ENCODE measurements around the gene CAV1.
"Not testable (repeated sequence)": the region's sequence is repeated elsewhere in the genome, so short reads cannot be mapped to it uniquely, and the experiment has no call there.

The CAV1 gene

DNA sequence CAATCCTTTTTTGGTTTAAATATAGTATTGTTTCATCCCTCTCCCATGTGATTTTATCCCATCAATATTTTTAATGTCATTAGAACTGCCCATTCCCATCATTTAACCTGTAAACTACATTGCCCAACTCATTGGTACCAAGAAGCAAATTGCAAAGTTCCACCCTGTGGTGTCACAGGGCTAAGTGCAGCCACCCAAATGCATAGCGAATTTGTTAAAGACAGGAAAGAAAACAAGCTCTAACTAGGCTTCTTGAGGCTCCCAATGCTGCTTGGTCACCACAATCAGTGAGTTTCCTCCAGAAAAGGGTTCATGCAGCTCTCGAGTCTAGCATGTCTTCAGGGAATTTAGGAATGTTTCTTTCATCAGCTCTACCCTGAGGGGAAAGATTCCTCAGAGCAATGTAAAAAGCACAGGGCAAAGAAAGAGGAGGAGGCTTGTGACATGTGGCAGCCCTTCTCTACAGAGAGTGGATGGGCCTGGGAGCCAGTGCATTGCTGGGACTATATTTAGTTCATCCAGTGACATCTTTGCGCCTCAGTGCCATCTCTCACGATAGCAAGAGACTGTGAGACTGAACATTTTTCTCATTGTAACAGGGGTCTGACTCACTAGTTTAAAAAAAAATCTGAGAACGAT lies 58.1 kb downstream of the CAV1 start:
- DNase-seq (ENCODE audit: low read depth, low spot score), result no peak

DNA sequence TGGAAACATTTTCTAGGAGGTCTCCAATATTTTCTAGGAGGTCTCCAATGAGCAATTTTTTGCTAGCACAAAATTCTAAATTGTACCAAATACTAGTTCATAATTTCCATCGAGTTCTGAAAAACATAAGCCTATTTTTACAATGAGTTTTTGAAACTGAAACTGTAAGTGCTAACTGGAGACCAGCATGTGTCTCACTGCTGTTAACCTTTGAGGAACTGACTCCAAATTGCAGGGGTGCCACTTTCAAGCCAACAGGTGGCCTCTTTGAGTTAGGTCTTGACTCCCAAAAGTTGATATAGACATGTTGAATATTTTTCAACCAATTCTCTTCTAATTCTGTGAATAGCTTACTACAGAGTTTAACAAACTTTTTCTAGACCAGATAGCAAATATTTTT lies 58.8 kb downstream of the CAV1 start:
- DNase-seq (ENCODE audit: low read depth, low spot score), result no peak

DNA sequence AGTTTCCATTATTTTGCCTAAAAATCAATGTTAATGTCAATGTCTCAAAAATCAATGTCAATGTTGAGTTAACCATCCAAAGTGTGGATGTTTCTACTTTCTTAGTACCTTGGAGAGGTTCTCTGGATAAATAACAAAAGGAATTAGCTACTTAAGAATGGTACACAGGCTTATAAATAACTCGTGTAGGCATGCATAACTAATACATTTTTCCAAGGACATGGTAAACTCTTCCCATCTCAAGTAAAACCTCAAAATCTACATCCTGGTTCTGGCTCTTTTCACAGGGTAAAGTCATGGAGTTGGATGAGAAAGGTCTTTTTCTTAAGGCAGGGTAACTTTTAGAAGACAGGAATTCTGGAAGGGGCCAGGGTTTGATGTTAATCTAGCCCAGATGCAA lies 59.9 kb downstream of the CAV1 start:
- no peak for DNase-seq (ENCODE audit: low read depth, low spot score)

DNA sequence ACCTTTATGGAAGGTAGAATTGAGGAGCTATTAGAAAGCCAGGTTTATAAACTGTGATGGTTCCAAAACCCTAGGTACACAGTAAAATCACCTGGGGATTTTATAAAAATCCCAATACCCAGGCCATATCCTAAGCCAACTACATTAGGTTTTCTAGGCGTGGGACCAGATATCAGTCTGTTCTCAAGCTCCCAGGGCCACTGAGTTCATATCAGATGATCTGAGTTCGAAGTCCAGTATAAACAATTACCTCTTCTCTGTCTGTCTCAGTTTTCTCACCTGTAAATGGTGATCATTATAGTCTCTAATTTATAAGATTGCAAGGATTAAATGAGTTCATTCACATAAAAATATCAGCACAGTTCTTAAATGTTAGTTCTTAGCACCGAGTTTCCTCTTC lies 60.6 kb downstream of the CAV1 start:
- no peak for DNase-seq (ENCODE audit: low read depth, low spot score)

DNA sequence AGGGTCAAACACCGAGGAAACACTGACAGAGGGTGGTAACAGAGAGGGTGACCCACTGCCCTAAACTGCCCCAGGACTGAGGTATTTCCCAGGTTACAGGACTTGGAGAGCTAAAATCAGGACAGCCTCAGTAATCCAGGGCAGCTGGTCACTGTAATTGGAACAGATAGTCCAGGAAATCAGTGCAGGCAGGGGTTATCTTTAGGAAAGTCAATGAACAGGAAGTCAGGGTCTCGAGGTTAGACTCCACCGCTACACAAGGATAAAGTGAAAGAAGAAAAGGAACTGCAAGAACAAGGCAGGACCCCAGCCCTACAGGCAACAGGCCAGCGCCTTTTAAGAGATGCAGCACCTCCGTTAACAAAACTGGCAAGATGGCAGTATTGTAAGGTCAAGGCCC lies 61.1 kb downstream of the CAV1 start:
- DNase-seq (ENCODE audit: low read depth, low spot score), result no peak

DNA sequence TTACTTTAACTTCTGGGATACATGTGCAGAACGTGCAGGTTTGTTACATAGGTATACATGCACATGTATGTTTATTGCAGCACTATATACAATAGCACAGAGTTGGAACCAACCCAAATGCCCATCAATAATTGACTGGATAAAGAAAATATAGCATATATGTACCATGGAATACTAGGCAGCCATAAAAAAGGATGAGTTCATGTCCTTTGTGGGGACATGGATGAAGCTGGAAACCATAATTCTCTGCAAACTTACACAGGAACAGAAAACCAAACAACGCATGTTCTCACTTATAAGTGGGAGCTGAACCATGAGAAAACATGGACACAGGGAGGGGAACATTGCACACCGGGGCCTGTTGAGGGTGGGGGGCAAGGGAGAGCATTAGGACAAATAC lies 62.4 kb downstream of the CAV1 start:
- DNase-seq (ENCODE audit: low read depth, low spot score), result not testable (repeated sequence)

DNA sequence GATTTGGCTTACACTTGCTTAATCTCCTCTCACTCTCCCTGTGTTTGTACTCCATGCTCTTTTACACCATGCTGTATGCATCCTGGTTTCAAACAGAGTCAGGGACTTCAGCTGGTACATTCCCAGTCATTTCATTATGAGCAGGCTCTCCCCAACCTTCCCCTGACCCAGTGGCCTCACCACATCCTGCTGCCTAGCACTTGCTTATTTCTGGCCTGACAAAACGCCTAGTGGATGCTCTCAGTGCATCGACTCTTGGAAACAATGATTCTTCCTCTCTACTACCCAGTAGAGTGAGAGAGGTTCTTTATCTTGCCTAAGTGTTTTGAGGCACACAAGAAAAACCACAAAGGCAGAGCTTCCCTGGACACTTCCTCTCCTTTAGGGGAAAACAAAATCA lies 63.4 kb downstream of the CAV1 start:
- DNase-seq (ENCODE audit: low read depth, low spot score), result no peak

DNA sequence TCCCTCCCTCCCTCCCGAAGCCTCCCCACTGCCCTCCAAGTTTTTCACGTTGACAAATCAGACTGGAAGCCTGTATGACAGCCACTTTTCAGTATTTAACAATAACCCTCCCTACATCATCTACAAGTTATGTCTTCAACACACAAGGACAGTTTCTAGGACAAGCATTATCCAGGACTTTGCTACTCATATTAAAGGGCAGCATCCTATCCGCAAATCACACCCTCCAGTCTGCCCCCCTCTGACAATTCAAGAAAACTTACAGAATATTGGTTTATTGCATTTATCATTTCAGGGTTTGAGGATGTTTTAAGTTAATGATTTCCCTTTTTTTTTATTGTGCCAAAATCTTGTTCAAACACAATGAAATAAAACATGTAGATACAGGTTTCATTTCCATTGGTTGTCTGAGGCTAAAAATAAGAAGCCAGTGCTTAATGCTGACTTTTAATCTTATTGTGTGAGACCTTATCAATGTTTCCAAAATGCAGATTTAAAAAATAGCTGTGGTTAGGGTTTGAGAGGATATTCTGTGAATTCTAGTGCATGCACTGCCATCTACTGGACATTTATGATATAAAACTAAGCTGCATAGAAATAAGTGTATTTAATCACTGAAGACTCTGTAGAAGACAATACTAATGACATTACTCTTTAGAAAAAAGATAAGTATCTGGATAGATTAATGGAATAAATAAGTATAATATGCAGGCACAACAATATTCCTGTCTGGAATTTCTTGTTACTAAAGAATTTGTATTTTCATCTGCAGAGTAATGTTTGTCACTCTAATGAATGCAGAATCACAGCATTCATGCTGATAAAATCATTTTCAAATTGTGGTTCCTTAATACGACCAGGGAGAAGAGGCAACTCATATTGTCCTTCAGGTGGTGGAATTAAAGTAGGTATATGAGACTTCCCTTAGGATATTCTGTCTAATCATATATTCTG lies 64.1 kb downstream of the CAV1 start:
- no peak for DNase-seq (ENCODE audit: low read depth, low spot score)

DNA sequence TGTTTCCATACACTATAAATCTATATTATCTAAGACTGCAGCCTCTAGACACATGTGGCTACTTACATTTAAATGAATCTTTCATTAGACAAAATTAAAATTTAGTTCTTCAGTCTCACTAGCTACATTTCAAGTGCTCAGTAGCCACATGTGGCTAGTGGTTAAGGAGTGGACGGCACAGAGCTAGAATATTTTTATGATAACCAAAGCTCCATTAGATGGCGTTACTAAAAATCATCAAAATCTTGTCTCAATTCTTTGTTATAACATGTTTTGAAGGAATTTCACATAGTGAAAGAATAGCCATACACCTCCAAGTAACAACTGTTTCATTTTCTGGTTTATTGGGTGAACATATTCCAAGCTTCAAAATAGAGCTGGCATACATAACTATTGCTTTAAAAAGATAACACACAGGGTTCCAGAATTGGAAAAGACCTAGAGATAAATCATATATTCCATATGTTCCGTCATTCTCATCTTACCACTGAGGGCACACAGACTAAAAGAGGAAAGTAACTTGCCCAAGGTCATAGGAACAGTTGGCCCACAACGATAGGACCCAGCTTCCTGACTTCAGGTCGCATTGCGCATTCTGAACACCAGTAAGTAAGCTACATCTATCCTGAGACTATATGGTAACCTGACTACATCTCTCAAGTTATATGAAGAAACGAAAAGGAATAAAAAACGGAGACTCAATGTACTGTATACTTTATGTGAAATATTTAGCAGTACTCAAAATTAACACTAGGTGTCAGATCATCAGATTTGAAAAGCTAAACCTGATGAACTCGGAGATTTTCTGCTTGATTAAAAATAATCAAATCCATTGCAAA lies 66.6 kb downstream of the CAV1 start:
- DNase-seq (ENCODE audit: low read depth, low spot score), result no peak

DNA sequence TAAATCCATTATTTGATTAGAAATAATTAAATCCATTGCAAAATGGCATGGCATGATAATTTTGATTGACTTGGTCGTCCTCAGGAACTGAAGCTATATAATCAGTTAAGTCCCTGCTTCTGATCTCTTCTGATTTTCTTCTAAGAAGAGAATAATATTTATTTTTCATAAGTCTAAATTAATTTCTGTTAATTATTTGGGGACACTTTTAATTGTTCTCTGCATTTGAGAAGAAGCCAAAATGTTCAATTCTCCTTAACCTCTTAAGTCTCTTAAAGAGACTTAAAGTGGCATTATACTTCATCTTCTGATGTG lies 67.2 kb downstream of the CAV1 start:
- DNase-seq (ENCODE audit: low read depth, low spot score), result no peak

DNA sequence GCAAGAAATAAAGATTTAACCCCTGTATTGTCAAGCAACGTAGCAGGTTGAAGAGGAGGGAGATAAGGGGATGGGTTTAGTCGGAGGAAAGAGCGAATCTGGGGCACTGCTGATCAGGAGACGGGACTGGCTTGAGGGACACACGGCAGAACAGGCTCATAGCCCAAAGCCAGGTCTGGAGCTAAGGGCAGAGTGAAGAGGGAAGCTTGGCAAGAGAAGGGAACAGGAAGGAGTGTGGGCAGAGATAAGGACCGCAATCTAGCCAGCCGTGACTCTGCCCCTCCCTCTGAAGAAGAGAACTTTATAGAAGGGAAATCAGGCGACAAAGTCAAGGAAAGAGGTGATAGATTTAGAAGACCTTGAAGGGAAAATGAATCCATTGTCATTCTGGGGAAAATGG lies 67.6 kb downstream of the CAV1 start:
- DNase-seq (ENCODE audit: low read depth, low spot score), result no peak

DNA sequence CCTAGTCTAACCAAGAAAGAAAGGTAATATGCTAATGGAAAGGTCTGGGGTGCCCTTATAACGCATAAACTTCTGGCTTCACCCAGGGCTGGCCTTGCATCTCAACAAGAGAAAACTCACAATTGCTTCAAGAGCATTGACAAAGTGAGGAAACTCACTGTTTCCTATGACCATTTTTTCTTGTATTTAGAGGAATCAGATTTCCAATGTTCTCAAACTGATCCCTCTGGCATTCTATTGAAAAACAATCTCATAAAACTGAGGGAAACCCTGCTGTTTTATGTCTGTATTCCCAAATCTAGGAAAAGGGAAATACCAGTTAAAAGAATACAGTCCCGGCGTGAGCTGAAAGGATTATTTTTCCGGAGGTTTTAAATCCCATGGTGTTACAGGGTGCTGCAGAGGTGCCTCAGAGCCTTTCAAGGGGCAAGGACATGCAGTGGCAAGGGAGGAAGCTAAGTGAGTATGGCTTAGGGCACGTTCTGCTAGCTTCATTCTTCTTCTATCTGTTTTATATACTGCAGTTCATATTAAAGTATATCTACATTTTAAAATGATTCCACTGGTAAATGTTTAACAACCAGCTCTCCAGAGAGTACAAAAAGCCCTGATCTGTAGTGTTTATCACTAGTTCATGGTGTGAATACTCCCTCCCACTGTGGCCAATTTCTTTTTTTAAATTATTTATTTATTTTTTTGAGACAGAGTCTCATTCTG lies 68.7 kb downstream of the CAV1 start:
- DNase-seq (ENCODE audit: low read depth, low spot score), result no peak

DNA sequence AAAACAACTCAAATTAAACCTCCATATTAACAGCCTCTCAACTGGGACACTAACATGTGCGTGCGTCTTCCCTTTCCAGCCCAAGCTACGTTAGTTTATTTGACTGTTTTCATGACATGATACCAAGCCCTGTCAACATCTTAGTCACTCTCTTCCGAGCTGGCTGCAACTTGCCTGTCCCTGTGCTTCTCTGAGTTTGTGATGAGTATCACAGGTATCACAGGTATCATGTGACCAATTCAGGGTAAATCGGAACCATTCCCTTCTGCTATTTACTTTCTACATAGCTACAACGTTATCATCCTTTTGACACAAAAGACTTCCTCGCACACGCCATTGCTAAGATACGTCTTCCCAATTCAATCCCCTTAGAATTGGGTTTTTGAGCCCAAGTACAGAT lies 70.2 kb downstream of the CAV1 start:
- no peak for DNase-seq (ENCODE audit: low read depth, low spot score)

DNA sequence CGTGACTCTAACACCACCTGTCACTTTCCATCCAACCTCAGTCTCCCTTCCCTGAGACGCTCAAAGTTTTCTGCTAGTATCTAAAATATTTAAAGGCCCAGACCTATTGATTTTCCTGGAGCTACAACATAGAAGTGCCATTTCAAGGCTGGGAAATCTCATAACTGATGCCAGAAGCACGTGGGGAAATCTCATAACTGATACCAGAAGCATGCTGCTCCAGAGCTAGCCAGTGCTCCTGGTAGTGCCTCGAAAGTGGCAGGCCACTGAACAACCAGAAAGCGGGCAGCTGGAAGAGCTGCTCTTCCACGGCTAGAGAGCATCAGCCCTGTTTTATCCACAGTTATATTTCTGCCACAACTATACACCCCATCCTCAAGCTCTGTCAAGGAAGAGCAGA lies 72.5 kb downstream of the CAV1 start:
- no peak for DNase-seq (ENCODE audit: low read depth, low spot score)

DNA sequence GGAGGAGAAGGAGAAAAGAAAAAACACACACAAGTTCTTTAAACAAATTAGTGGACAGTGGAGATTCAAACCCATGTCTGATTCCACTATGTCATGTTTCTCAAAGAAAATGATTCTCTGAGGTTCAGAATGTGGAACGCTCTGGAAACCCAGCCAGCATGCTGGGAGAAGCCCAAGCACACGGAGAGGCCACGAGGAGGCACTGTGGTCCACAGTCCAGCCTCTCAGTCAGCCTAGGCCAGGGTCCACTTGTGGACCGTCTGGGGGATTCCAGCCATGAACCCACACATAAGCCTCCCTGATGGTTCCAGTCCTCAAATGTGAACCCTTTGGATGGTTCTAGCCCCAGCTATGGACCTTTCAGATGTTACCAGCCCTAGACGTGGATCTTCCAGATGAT lies 73.4 kb downstream of the CAV1 start:
- no peak for DNase-seq (ENCODE audit: low read depth, low spot score)

DNA sequence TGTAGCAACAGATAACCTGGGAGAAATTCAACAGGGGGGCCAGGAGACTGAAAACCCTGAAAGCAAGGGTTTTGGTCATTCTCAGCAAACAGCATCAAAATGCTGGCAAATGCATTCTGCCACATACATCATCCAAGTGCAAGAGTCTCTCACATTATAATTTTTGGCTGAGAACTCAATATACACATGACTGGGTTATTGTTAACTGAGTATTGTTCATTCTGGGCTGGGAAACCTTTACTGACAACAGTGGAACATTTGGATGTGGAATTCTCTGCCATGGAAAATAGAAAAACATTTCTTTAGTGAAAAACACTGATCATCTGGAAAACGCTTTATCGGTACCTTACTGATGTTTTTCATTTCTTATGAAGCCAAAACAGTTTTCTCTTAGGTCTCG lies 74.0 kb downstream of the CAV1 start:
- DNase-seq (ENCODE audit: low read depth, low spot score), result no peak

DNA sequence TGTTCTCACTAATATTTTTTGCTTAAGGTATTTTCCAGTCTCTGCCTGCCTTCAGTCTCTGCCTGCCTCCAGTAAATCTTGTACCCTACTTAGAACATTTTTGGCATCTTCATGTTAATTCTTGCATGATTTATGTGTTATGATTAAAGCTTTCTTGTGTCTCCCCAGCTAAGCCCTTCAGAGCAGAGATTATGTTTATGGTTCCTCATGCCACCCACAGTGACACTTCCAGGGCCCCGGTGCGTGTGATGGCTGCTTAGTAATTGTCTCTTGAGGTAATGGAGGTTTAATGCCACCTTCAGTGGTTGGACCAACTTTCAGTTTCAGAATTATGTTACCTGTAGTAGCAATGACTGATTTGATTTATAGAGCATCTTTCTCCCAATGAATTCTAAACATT lies 76.6 kb downstream of the CAV1 start:
- no peak for DNase-seq (ENCODE audit: low read depth, low spot score)

DNA sequence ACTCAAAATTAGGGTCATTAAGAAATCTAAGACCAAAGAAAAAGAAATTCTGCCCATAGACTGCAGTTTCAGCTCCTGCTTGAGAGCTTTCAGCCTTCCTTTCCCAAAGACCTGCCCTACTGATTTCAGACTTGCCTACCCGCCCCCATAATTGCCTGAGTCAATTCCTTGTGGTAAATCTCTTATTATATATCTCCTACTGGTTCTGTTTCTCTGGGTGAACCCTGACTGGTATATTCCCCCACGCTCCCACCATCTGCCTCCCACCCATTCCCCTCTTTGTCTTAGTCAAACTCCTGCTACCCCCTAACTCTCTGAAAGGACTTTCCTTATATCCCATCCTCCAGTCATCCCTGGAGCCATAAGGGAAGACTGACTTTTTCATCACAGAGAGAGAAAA lies 82.5 kb downstream of the CAV1 start:
- no peak for DNase-seq (ENCODE audit: low read depth, low spot score)

DNA sequence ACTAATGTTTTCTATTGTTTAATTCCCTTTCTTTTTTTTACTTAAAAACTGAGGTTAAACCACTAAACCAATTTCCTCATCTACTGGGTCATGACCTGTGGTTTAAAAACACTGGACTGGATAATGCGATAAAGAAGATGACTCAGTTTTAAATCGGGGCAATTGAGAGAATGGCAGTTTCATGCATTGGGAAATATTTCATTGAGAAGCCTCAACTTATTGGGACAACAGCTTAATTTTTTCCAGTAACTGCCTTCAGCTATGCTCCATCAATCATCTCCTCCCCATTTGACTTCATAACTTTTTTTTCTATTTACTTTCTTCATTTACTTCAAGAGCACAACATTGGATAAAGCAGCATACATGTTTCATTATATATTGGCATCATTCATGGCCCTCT lies 85.4 kb downstream of the CAV1 start:
- DNase-seq (ENCODE audit: low read depth, low spot score), result no peak

DNA sequence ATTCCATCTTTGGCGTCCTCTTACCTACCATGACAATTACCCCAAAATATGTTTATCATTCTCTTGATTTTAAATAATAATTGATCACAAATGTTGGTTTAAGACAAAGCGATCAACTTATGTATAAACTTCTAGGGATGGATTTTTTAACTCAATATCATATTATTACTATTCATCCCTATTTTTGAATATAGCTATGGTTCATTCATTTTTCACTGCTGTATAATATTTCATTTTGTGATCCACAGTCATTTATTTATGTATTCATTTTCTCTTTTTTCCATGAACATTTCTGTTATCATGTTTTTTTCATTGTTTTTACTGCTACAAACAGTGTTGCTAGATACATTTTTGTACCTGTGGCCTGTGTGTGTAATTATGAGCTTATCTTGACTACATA lies 85.9 kb downstream of the CAV1 start:
- no peak for DNase-seq (ENCODE audit: low read depth, low spot score)

Measured in activated naive CD8-positive, alpha-beta T cell treated with anti-CD3 and anti-CD28 coated beads, Interleukin-2, amount 50 U/mL, for 16 hours (primary cell).